Kidney (tissue), 14 donors: ENCODE measurements around the gene FAM83C. TPM values are rescaled to one million over a fixed set of nuclear protein-coding genes. Genes with fewer than 3 reads are reported as not detected.

ENCODE experiments used
- DNase-seq, 5 donors: peaks; one replicate each; pipeline ENCODE4 v3.0.0-alpha.2; 2013 to 2020
- FAIRE-seq: peaks from 2 replicates; lab custom pipeline; 2012; peaks lifted over from hg19 to GRCh38; lab: Jason Lieb, UNC
- H3K27ac ChIP-seq, 2 donors: one replicate each; pipeline ENCODE4 v1.7.0; 2013; ENCODE audit warnings: low read depth in 2 of 2, low read length in 2 of 2, inconsistent platforms in 1 of 2
- H3K27me3 ChIP-seq: one replicate; pipeline ENCODE4 v1.7.1; 2013; ENCODE audit warnings: low read length, inconsistent platforms; ENCODE audit not compliant: control insufficient read depth, insufficient read depth
- H3K36me3 ChIP-seq, 3 donors: one replicate each; pipeline versions ENCODE4 v1.7.0 to v1.7.1; 2013; ENCODE audit warnings: low read length in 3 of 3, control low read depth in 1 of 3, inconsistent platforms in 1 of 3; ENCODE audit not compliant: insufficient read depth in 3 of 3, control insufficient read depth in 2 of 3
- H3K4me1 ChIP-seq, 3 donors: one replicate each; pipeline versions ENCODE4 v1.7.0 to v1.7.1; 2013; ENCODE audit warnings: low read length in 3 of 3, inconsistent platforms in 1 of 3, low read depth in 1 of 3; ENCODE audit not compliant: control insufficient read depth in 2 of 3, insufficient read depth in 2 of 3
- H3K4me3 ChIP-seq, 3 donors: one replicate each; pipeline versions ENCODE4 v1.7.0 to v1.8.1; 2013; ENCODE audit warnings: low read length in 3 of 3, control low read depth in 1 of 3, inconsistent platforms in 1 of 3
- H3K9ac ChIP-seq, 3 donors: one replicate each; pipeline versions ENCODE4 v1.7.0 to v1.7.1; 2013; ENCODE audit warnings: low read length in 3 of 3, control low read depth in 1 of 3, inconsistent platforms in 1 of 3
- H3K9me3 ChIP-seq, 3 donors: one replicate each; pipeline versions ENCODE4 v1.7.0 to v1.7.1; 2013; ENCODE audit warnings: low read length in 3 of 3, control low read depth in 1 of 3, inconsistent platforms in 1 of 3; ENCODE audit not compliant: control insufficient read depth in 2 of 3, insufficient read depth in 1 of 3
- intact Hi-C: fragments of 100-400 bp; cut with DNase I; formaldehyde crosslinking; loops from one replicate; pipeline ENCODE4 v1.11.1; 2022
- polyA plus RNA-seq: library from polyadenylated mRNA; stranded (reverse); fragments of 350-450 nt; fragmentation: Illumina TruSeq; extraction: RNeasy Lipid Tissue Mini Kit (QIAGEN cat#74804); gene quantifications from one replicate; pipeline ENCODE4 v1.2.3, GENCODE V29; 2014; ENCODE audit warnings: low read depth, low replicate concordance; ENCODE audit not compliant: insufficient read depth
- total RNA-seq: library from RNA; stranded (reverse); fragmentation: NEBNext Ultra II Directional; extraction: Animal tissue kit (Norgen Biotek cat#: 25700); gene quantifications from one replicate; pipeline ENCODE4 v1.2.1, GENCODE V29; 2021
- TF ChIP-seq, protein P1 (sequence below): IDR thresholded peaks from 3 replicates; pipeline ENCODE4 v1.5.1; 2012; ENCODE audit warnings: mild to moderate bottlenecking, moderate library complexity, borderline replicate concordance; ENCODE audit not compliant: insufficient read depth; ENCODE audit errors: extremely low read depth
- donor health status: control.
- donor health status: control.
- donor health status: control.
- donor health status: control.
- donor health status: control.
- donor health status: DM: yes; HTN: yes; CAD: no.
- donor health status: Normal renal cell carcinoma (clear cell type).

FAM83C gene
- total and polyA plus RNA-seq, 2 donors from 2014 or later: not detected

DNA sequence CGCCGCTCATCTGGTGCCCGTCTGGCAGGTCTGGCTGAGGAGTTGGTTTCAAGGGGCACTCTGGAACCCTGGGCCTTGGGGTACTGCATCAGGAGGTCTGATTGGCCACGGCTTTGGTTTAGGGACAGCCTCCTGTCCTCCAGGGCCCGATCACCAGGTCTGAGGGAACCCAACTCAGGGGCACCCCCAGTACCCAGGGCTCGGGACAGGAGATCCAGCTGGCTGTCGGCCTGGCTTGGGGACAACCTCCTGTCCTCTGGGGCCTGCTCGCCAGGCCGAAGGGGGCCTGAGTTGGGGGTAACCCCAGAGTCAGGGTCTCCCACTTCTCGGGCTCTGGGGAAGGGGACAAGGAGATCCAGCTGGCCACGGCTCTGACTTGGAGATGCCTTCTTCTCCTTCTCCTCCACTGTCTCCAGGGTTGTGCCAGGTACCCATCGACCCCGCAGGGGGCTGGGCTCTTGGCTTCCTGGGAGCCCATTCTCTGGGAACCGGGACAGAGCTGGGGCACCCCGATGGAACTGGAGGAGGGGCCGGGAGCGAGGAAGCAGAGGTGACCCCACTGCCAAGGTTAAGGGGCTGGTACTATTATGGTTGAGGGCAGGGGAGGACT lies 5.2 kb downstream of the FAM83C start:
- H3K27me3 ChIP-seq: no peaks in the 10 kb centered on the region
- H3K9me3 ChIP-seq: no peaks in the 10 kb centered on the region
- FAIRE-seq: no peak
- DNase-seq: peak in 1 of 5 donors; percentile 42
- TF ChIP-seq, protein P1, sequence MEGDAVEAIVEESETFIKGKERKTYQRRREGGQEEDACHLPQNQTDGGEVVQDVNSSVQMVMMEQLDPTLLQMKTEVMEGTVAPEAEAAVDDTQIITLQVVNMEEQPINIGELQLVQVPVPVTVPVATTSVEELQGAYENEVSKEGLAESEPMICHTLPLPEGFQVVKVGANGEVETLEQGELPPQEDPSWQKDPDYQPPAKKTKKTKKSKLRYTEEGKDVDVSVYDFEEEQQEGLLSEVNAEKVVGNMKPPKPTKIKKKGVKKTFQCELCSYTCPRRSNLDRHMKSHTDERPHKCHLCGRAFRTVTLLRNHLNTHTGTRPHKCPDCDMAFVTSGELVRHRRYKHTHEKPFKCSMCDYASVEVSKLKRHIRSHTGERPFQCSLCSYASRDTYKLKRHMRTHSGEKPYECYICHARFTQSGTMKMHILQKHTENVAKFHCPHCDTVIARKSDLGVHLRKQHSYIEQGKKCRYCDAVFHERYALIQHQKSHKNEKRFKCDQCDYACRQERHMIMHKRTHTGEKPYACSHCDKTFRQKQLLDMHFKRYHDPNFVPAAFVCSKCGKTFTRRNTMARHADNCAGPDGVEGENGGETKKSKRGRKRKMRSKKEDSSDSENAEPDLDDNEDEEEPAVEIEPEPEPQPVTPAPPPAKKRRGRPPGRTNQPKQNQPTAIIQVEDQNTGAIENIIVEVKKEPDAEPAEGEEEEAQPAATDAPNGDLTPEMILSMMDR: no peak
- peaks cover 0 to 3% (median 0%) of the 10 kb centered on the region in 3 donors for H3K36me3 ChIP-seq
- peaks cover 0 to 24% (median 24%) of the 10 kb centered on the region in 3 donors for H3K4me1 ChIP-seq
- intact Hi-C loops: no loop called here
- H3K27ac ChIP-seq: peak overlapping the region; percentile 60 to 70
- H3K4me3 ChIP-seq: no peak overlapping the region
- peak overlapping the region in 1 of 3 donors; percentile 19 for H3K9ac ChIP-seq

DNA sequence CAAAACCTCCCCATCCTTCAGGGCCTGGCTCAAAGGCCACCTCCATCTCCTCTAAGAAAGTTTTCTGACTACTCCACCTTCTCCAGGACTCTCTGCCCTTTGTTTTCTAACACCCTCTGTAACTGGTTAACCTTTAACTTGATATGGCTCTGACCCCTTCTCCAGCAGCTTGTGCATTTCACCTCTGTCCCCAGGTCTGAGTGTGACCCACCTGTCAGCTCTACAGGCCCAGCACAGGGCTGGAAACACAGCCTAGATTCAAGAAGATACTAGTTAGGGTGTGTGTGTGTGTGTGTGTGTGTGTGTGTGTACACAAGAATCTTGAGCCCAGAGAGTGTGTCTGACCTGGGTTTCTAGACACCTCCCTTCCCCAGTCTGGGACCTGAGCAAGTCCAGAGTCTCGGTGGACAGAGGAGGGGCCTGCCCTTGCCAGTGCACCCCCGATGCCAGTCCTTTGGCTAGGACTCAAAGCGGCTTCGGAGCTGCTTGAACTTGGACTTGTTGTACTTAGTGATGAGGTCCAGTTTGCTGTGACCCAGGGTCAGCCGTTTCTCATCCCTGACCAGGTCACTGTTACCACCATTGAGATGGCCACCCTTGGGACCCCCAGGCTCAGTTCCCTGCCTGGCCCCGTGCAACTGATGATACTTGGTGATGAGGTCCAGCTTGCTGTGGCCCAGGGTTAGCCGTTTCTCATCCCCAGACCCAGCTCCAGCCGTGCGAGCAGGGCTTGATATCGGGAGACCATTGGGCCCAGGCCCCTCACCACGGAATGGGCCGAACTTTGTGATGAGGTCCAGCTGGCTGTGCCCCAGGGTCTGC lies 5.9 kb downstream of the FAM83C start:
- peaks cover 0 to 3% (median 0%) of the 10 kb centered on the region in 3 donors for H3K36me3 ChIP-seq
- FAIRE-seq (no peak), DNase-seq (peak in 2 of 5 donors; percentile 25 to 40)
- TF ChIP-seq, protein P1: no peak
- peak overlapping the region; percentile 70 to 87 for H3K27ac ChIP-seq
- peak overlapping the region in 1 of 3 donors; percentile 91 for H3K4me3 ChIP-seq
- H3K9me3 ChIP-seq: no peaks in the 10 kb centered on the region
- H3K27me3 ChIP-seq: no peaks in the 10 kb centered on the region
- peaks cover 0 to 24% (median 24%) of the 10 kb centered on the region in 3 donors for H3K4me1 ChIP-seq
- intact Hi-C loops: no loop called here
- H3K9ac ChIP-seq: peak overlapping the region in 1 of 3 donors; percentile 19

DNA sequence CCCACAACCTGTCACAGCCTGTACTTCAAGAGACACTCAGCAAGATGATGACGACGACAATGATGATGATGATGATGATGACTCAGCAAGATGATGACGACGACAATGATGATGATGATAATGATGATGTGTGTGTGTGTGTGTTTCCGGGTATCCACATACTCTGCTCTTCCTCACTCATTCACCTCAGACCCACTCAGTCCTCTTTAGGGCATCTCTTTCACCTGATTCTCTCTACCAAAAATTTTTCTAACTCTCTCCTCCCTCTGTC lies 6.5 kb downstream of the FAM83C start:
- Histone ChIP-seq H3K4me1 (peaks cover 0 to 24% (median 24%) of the 10 kb centered on the region in 3 donors), H3K27me3 (no peaks in the 10 kb centered on the region), H3K9ac (no peak overlapping the region), H3K27ac (peak overlapping the region in 1 of 2 donors; percentile 87), H3K4me3 (peak overlapping the region in 1 of 3 donors; percentile 91), H3K9me3 (no peaks in the 10 kb centered on the region), H3K36me3 (peaks cover 0 to 4% (median 2%) of the 10 kb centered on the region in 3 donors)
- TF ChIP-seq, protein P1: no peak
- FAIRE-seq (no peak), DNase-seq (no peak)
- intact Hi-C loops: no loop called here
